BLaER1 treated with 17β-estradiol and CSF1 and Interleukin-3, amounts not matched to agents 10 nM and 100 nM (cell line): ENCODE measurements around the gene MAGIX.
A peak's percentile ranks its signal among the peaks of the same experiment; 100 is the strongest.

Experiments
- H3K27ac ChIP-seq, 11 experiments: shearing (Covaris generic); formaldehyde crosslinking; 2 replicates each; pipeline ENCODE4 v1.8.1; 2022
- H3K27me3 ChIP-seq, 11 experiments: shearing (Covaris generic); formaldehyde crosslinking; 2 replicates each; pipeline ENCODE4 v1.8.1; 2022
- H3K36me3 ChIP-seq, 11 experiments: shearing (Covaris generic); formaldehyde crosslinking; 2 replicates each; pipeline ENCODE4 v1.8.1; 2022
- H3K4me1 ChIP-seq, 10 experiments: shearing (Covaris generic); formaldehyde crosslinking; 2 replicates each; pipeline ENCODE4 v1.8.1; 2022
- H3K4me2 ChIP-seq, 11 experiments: shearing (Covaris generic); formaldehyde crosslinking; 2 replicates each; pipeline ENCODE4 v1.8.1; 2022
- H3K4me3 ChIP-seq, 10 experiments: shearing (Covaris generic); formaldehyde crosslinking; 2 replicates each; pipeline ENCODE4 v1.8.1; 2022
- H3K9ac ChIP-seq, 11 experiments: shearing (Covaris generic); formaldehyde crosslinking; 2 replicates each; pipeline ENCODE4 v1.8.1; 2022
- H3K9me3 ChIP-seq, 11 experiments: shearing (Covaris generic); formaldehyde crosslinking; replicated peaks in 1 of 11; 2 replicates each; pipeline ENCODE4 v1.8.1; 2022
- H4K20me1 ChIP-seq, 11 experiments: shearing (Covaris generic); formaldehyde crosslinking; 2 replicates each; pipeline ENCODE4 v1.8.1; 2022
- Cebpa-rat ChIP-seq, 11 experiments: shearing (Covaris generic); IDR thresholded peaks; 2 replicates each; pipeline ENCODE4 v1.8.1; 2022

The MAGIX gene

GRCh38 chrX:49199315-49199595 is 36.7 kb downstream of the MAGIX start:
- Histone ChIP-seq H3K27ac (no peak overlapping the region), H3K4me1 (peaks cover 0 to 18% (median 6%) of the 10 kb centered on the region in 10 experiments; a peak in 12 of 20 replicates), H3K36me3 (no peaks in the 10 kb centered on the region), H3K4me3 (peak overlapping the region in 1 of 10 experiments; percentile 53; a peak in 2 of 20 replicates), H3K27me3 (peaks cover 37 to 91% (median 74%) of the 10 kb centered on the region in 11 experiments), H3K9ac (no peak overlapping the region), H3K4me2 (peak overlapping the region in 10 of 11 experiments; percentile 12 to 88 (median 72); a peak in 11 of 22 replicates), H4K20me1 (peaks cover 0 to 27% (median 0%) of the 10 kb centered on the region in 11 experiments; a peak in 5 of 22 replicates), H3K9me3 (no peaks in the 10 kb centered on the region)
- TF ChIP-seq Cebpa-rat (IDR thresholded peaks at IDR 0.05), result no peak

DNA sequence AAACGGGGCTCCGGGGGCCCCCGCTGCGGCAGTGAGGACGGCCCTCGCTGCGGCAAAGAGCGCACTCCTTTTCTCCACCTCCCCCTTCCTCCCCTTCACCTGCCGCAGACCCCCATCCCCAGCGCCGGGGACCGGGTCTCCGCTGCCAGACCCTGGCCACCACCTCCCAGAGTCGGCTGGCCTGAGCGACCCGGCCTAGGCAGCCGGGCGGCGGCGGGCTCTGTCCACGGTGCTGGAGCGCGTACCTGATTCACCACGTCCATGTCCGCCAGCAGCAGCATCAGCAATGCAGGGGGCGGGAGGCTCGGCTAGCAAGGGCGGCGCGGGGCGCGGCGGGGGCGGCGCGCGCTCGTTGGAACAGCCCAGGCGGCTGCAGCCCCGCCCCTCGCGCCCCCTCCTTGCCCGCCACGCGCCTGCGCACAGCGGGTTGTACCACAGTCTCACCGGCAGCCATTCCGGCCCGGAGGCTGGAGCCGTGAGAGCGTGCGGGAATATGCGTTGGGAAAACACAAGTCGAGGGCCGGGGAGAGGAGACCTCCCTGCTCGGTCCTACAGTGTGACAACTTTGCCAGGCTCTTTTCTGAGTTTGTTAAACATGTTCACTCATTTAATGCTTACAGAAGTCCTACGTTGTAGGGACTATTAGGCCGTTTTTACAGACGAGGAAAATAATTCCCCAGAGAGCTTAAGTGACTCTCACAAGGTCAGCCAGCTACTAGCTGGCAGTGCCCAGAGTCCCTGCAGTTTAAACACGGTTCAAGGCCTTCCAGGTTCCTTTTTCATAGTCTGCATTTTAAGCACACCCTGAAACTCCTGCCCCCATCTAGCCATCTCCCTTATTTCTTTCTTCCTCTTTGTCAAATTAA is 37.6 kb downstream of the MAGIX start, which contains the start of gene SYP:
Gene SYP (minus strand): TSS at position 288 of the 866 bp plus-strand sequence. CDS start 7 bp downstream, at position 281.
- peaks cover 0 to 34% (median 0%) of the 10 kb centered on the region in 11 experiments; a peak in 6 of 22 replicates for H4K20me1 ChIP-seq
- H3K9me3 ChIP-seq, result no peaks in the 10 kb centered on the region
- peaks cover 42 to 93% (median 80%) of the 10 kb centered on the region in 11 experiments for H3K27me3 ChIP-seq
- no peak for TF ChIP-seq Cebpa-rat (IDR thresholded peaks at IDR 0.05)
- H3K4me2 ChIP-seq, result peak within 1 kb of the TSS; percentile 62 to 88 (median 72)
- peak within 1 kb of the TSS in 9 of 11 experiments; percentile 34 to 71 (median 53); a peak in 15 of 22 replicates for H3K27ac ChIP-seq
- peaks cover 0 to 18% (median 6%) of the 10 kb centered on the region in 10 experiments; a peak in 12 of 20 replicates for H3K4me1 ChIP-seq
- H3K4me3 ChIP-seq, result peak within 1 kb of the TSS; percentile 38 to 62 (median 51)
- peak within 1 kb of the TSS; percentile 51 to 70 (median 62); a peak in 19 of 22 replicates for H3K9ac ChIP-seq
- no peaks in the 10 kb centered on the region for H3K36me3 ChIP-seq

DNA sequence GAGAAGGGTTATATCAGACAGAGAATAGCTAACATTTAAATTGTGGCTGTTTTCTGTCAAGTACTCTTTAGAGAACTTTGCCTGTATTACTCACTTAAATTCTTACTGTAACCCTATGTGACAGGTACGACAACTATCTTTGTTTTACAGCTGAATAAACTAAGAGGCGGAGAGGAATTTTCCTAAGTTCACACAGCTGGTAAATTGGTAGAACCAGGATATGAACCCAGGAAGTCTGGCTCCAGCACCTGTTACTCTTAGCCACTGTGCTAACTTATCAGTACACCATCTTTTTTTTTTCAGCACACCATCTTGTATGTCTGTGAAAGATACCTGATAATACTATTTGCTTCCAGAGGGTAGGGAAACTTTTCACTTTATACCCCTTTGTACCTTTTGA is 39.5 kb downstream of the MAGIX start:
- H3K27me3 ChIP-seq, result peaks cover 43 to 86% (median 68%) of the 10 kb centered on the region in 11 experiments
- no peak overlapping the region for H3K9ac ChIP-seq
- peaks cover 0 to 24% (median 0%) of the 10 kb centered on the region in 11 experiments; a peak in 5 of 22 replicates for H4K20me1 ChIP-seq
- H3K9me3 ChIP-seq, result no peaks in the 10 kb centered on the region
- no peak overlapping the region for H3K4me2 ChIP-seq
- no peak overlapping the region for H3K27ac ChIP-seq
- no peaks in the 10 kb centered on the region for H3K36me3 ChIP-seq
- TF ChIP-seq Cebpa-rat (IDR thresholded peaks at IDR 0.05), result no peak
- peaks cover 0 to 18% (median 6%) of the 10 kb centered on the region in 10 experiments; a peak in 12 of 20 replicates for H3K4me1 ChIP-seq
- no peak overlapping the region for H3K4me3 ChIP-seq

DNA sequence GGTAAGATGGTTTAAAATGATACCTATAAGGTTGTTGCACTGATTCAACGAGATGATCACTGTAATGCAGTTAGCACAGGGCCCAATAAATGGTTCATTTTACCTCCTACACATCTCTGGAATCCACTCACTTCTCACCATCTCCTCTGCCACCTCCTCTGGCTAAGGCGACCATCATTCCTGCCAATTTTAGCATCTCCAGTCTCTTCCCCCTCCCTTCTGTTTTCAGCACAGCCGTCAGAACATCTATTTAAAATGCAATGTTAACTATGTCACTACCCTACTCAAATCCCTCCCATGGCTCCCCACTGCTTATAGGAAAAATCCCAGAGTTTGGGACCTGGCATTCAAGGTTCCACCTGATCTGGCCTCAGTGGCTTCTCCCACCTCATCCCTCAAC is 41.0 kb downstream of the MAGIX start:
- Histone ChIP-seq H3K4me3 (no peak overlapping the region), H3K4me2 (no peak overlapping the region), H3K27ac (no peak overlapping the region), H3K27me3 (peaks cover 30 to 74% (median 55%) of the 10 kb centered on the region in 11 experiments), H3K9me3 (no peaks in the 10 kb centered on the region), H3K36me3 (no peaks in the 10 kb centered on the region), H3K4me1 (peaks cover 0 to 18% (median 6%) of the 10 kb centered on the region in 10 experiments; a peak in 12 of 20 replicates), H3K9ac (no peak overlapping the region), H4K20me1 (peaks cover 0 to 16% (median 0%) of the 10 kb centered on the region in 11 experiments; a peak in 3 of 22 replicates)
- no peak for TF ChIP-seq Cebpa-rat (IDR thresholded peaks at IDR 0.05)

- H3K4me3 ChIP-seq, result no peak overlapping the region
- no peak overlapping the region for H3K4me2 ChIP-seq
- H3K9me3 ChIP-seq, result no peaks in the 10 kb centered on the region
- H3K27ac ChIP-seq, result no peak overlapping the region
- H3K36me3 ChIP-seq, result no peaks in the 10 kb centered on the region
- H3K27me3 ChIP-seq, result peaks cover 25 to 74% (median 55%) of the 10 kb centered on the region in 11 experiments
- peaks cover 0 to 15% (median 6%) of the 10 kb centered on the region in 10 experiments; a peak in 12 of 20 replicates for H3K4me1 ChIP-seq
- H4K20me1 ChIP-seq, result peaks cover 0 to 16% (median 0%) of the 10 kb centered on the region in 11 experiments; a peak in 3 of 22 replicates
- H3K9ac ChIP-seq, result no peak overlapping the region
- no peak for TF ChIP-seq Cebpa-rat (IDR thresholded peaks at IDR 0.05)
These were observed 41.5 kb downstream of the MAGIX start for GRCh38 chrX:49204017-49204416.

- no peak overlapping the region for H3K4me3 ChIP-seq
- H4K20me1 ChIP-seq, result peaks cover 0 to 14% (median 0%) of the 10 kb centered on the region in 11 experiments; a peak in 3 of 22 replicates
- TF ChIP-seq Cebpa-rat (IDR thresholded peaks at IDR 0.05), result no peak
- H3K27ac ChIP-seq, result no peak overlapping the region
- H3K9ac ChIP-seq, result no peak overlapping the region
- peaks cover 18 to 74% (median 54%) of the 10 kb centered on the region in 11 experiments for H3K27me3 ChIP-seq
- H3K36me3 ChIP-seq, result no peaks in the 10 kb centered on the region
- no peaks in the 10 kb centered on the region for H3K9me3 ChIP-seq
- H3K4me1 ChIP-seq, result peaks cover 0 to 8% (median 6%) of the 10 kb centered on the region in 10 experiments; a peak in 12 of 20 replicates
- no peak overlapping the region for H3K4me2 ChIP-seq
These were observed 42.2 kb downstream of the MAGIX start for GRCh38 chrX:49204709-49205108.

GRCh38 chrX:49205443-49205842 is 42.9 kb downstream of the MAGIX start:
- Histone ChIP-seq H3K36me3 (no peaks in the 10 kb centered on the region), H3K9ac (no peak overlapping the region), H3K4me1 (peaks cover 0 to 5% (median 5%) of the 10 kb centered on the region in 10 experiments; a peak in 12 of 20 replicates), H4K20me1 (peaks cover 0 to 10% (median 0%) of the 10 kb centered on the region in 11 experiments; a peak in 2 of 22 replicates), H3K27ac (no peak overlapping the region), H3K4me2 (no peak overlapping the region), H3K27me3 (peaks cover 16 to 77% (median 56%) of the 10 kb centered on the region in 11 experiments; a peak in 21 of 22 replicates), H3K9me3 (no peaks in the 10 kb centered on the region), H3K4me3 (no peak overlapping the region)
- no peak for TF ChIP-seq Cebpa-rat (IDR thresholded peaks at IDR 0.05)

- no peak overlapping the region for H3K27ac ChIP-seq
- TF ChIP-seq Cebpa-rat (IDR thresholded peaks at IDR 0.05), result no peak
- H3K9me3 ChIP-seq, result no peaks in the 10 kb centered on the region
- no peak overlapping the region for H3K4me3 ChIP-seq
- no peaks in the 10 kb centered on the region for H3K4me1 ChIP-seq
- H3K4me2 ChIP-seq, result peak overlapping the region in 2 of 11 experiments; percentile 33 to 37; a peak in 1 of 22 replicates
- H3K27me3 ChIP-seq, result peaks cover 16 to 81% (median 65%) of the 10 kb centered on the region in 11 experiments; a peak in 21 of 22 replicates
- no peaks in the 10 kb centered on the region for H3K36me3 ChIP-seq
- peaks cover 0 to 10% (median 0%) of the 10 kb centered on the region in 11 experiments; a peak in 3 of 22 replicates for H4K20me1 ChIP-seq
- no peak overlapping the region for H3K9ac ChIP-seq
These were observed 44.0 kb downstream of the MAGIX start for GRCh38 chrX:49206543-49206942.

GRCh38 chrX:49208399-49208798 is 45.8 kb downstream of the MAGIX start:
- peaks cover 0 to 4% (median 0%) of the 10 kb centered on the region in 11 experiments; a peak in 3 of 22 replicates for H3K9me3 ChIP-seq
- no peaks in the 10 kb centered on the region for H3K36me3 ChIP-seq
- H3K27me3 ChIP-seq, result peaks cover 16 to 83% (median 63%) of the 10 kb centered on the region in 11 experiments; a peak in 21 of 22 replicates
- no peak for TF ChIP-seq Cebpa-rat (IDR thresholded peaks at IDR 0.05)
- H3K4me2 ChIP-seq, result no peak overlapping the region
- H3K4me3 ChIP-seq, result no peak overlapping the region
- no peaks in the 10 kb centered on the region for H3K4me1 ChIP-seq
- no peak overlapping the region for H3K9ac ChIP-seq
- no peak overlapping the region for H3K27ac ChIP-seq
- peaks cover 0 to 10% (median 0%) of the 10 kb centered on the region in 11 experiments; a peak in 4 of 22 replicates for H4K20me1 ChIP-seq
